ENCODE data around the gene TNS1. TPM values are rescaled to one million over a fixed set of nuclear protein-coding genes. Genes with fewer than 3 reads are reported as not detected.

Gene TNS1
- total and polyA plus RNA-seq, 10 of the 15 experiments (the other 5 are each of a cell fraction or from before 2014, with no cell fraction given): 0.05 to 0.44 TPM; not detected in 8

DNA sequence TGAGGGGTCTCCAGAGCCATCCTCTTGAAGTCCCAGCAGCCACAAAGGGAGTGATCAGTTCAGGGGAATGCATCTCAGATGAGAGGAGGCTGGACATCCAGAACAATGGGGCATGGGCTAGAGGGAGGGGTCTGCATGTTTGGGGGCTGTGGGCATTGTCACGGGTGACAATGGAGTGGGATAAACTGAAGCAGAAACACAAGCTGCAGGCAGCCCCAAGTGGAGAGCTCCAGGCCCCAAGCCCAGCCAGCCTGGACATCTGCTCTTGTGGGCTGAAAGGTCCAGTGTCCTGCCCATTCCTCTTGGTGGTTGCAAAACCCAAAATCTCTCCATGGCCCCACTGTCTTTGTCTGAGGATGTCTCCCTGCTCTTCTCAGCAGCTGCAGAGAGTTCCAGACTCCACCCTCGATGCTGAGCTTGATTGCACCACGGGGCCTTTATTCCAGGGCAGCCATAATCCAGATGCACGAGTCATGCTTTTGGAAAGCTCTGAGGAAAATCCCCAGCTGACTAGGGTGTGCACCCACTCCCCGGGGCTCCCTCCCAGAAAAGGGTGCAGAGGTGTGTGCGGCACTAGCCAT, 149.4 kb downstream of the TNS1 start:
- FAIRE-seq: no peak
- intact Hi-C loops (cut with micrococcal nuclease; ENCODE audit: unreplicated experiment): no loop called here
- no peak for DNase-seq (ENCODE audit: low read depth, low spot score)
- in situ Hi-C loops (cut with MboI): no loop called here
- no peak overlapping the region for H3K27ac ChIP-seq (ENCODE audit: control insufficient read depth, insufficient read depth)
- ATAC-seq: no peak
- no peak overlapping the region for H3K4me2 ChIP-seq (ENCODE audit: control insufficient read depth, insufficient read depth)
- TF ChIP-seq SUZ12 (IDR thresholded peaks at IDR 0.05; ENCODE audit: unreplicated experiment) (no peak), SPI1 (IDR thresholded peaks at IDR 0.05; ENCODE audit: borderline replicate concordance, insufficient read depth, low read depth, low read length) (no peak), PML (IDR thresholded peaks at IDR 0.05; ENCODE audit: low read length) (no peak), ZNF384 (IDR thresholded peaks at IDR 0.05; ENCODE audit: borderline replicate concordance, low read depth, low read length) (no peak), E2F8 (IDR thresholded peaks at IDR 0.05; ENCODE audit: low read depth, partially characterized antibody) (no peak), ZNF217 (IDR thresholded peaks at IDR 0.05) (no peak), IRF3 (IDR thresholded peaks at IDR 0.05) (no peak), IRF5 (IDR thresholded peaks at IDR 0.05; ENCODE audit: borderline replicate concordance) (no peak), ATF7 (IDR thresholded peaks at IDR 0.05; ENCODE audit: low read depth) (no peak), SMAD5 (IDR thresholded peaks at IDR 0.05; ENCODE audit: low read depth) (no peak)
- TF ChIP-seq, protein P1, sequence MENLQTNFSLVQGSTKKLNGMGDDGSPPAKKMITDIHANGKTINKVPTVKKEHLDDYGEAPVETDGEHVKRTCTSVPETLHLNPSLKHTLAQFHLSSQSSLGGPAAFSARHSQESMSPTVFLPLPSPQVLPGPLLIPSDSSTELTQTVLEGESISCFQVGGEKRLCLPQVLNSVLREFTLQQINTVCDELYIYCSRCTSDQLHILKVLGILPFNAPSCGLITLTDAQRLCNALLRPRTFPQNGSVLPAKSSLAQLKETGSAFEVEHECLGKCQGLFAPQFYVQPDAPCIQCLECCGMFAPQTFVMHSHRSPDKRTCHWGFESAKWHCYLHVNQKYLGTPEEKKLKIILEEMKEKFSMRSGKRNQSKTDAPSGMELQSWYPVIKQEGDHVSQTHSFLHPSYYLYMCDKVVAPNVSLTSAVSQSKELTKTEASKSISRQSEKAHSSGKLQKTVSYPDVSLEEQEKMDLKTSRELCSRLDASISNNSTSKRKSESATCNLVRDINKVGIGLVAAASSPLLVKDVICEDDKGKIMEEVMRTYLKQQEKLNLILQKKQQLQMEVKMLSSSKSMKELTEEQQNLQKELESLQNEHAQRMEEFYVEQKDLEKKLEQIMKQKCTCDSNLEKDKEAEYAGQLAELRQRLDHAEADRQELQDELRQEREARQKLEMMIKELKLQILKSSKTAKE (IDR thresholded peaks at IDR 0.05; ENCODE audit: low read depth, poor library complexity, severe bottlenecking): no peak
- no peak overlapping the region for H3K9ac ChIP-seq (ENCODE audit: control insufficient read depth, insufficient read depth, low read length)
- no TSS peak for BruUV-seq (replicated peaks)
- H3K79me2 ChIP-seq (ENCODE audit: control insufficient read depth, insufficient read depth, low read length): no peaks in the 10 kb centered on the region
- H2AFZ ChIP-seq (ENCODE audit: control insufficient read depth, low read depth, low read length): no peak overlapping the region
- H3K9me3 ChIP-seq (replicated peaks; ENCODE audit: control insufficient read depth, insufficient read depth, low read length): no peaks in the 10 kb centered on the region
- CTCF ChIA-PET: no interaction called here
- H3K4me3 ChIP-seq: no peak overlapping the region
- H3K36me3 ChIP-seq (ENCODE audit: control insufficient read depth in 2 of 2, insufficient read depth in 2 of 2, low read length in 1 of 2): no peaks in the 10 kb centered on the region
- POLR2A ChIA-PET: interaction anchor here (0.6 kb wide), 1 partner anchor 40 kb away, joined by 3 read pairs; no protein-coding TSS in a partner anchor
- peaks cover 3 to 4% of the 10 kb centered on the region in 2 experiments for H3K27me3 ChIP-seq (replicated peaks in 1 of 2; ENCODE audit: control insufficient read depth in 2 of 2, insufficient read depth in 2 of 2, low read length in 1 of 2)
- no peaks in the 10 kb centered on the region for H4K20me1 ChIP-seq (ENCODE audit: control insufficient read depth, insufficient read depth)
- no peaks in the 10 kb centered on the region for H3K4me1 ChIP-seq (ENCODE audit: control insufficient read depth, insufficient read depth, low read length)
- 12% methylated on average over 6 of the region's 6 CpGs for WGBS (ENCODE audit: insufficient coverage, insufficient replicate concordance, low lambda C conversion rate, missing lambda C conversion rate)
- SMC1A ChIA-PET (ENCODE audit: uncharacterized antibody, unreplicated experiment): no interaction called here
- RAD21 ChIA-PET (ENCODE audit: unreplicated experiment): no interaction called here
